Thoracic aorta (tissue), 2 donors: Measurements from ENCODE around the gene KRTAP10-6. TPM values are rescaled to one million over a fixed set of nuclear protein-coding genes. Genes with fewer than 3 reads are reported as not detected.

Experiments used
- ATAC-seq: fragments of 150-250 bp; one replicate; pipeline ENCODE4 v1.8.0; 2017; ENCODE audit warnings: low read depth; ENCODE audit not compliant: insufficient number of reproducible peaks, low FRiP score
- DNase-seq: peaks from one replicate; pipeline ENCODE4 v3.0.0-alpha.2; 2020; ENCODE audit warnings: low spot score
- H3K27ac ChIP-seq, 2 donors: fragments of 200-600 bp; sonication (generic); 1 replicate in 1 of 2; 2 replicates in 1 of 2; pipeline ENCODE4 v1.5.1; 2016; ENCODE audit warnings: mild to moderate bottlenecking in 2 of 2, moderate library complexity in 2 of 2
- H3K27me3 ChIP-seq: fragments of 200-600 bp; sonication (generic); replicated peaks from 2 replicates; pipeline ENCODE4 v1.6.0; 2016; ENCODE audit warnings: mild to moderate bottlenecking; ENCODE audit not compliant: insufficient read depth
- H3K36me3 ChIP-seq: fragments of 200-600 bp; sonication (generic); one replicate; pipeline ENCODE4 v1.5.1; 2016
- H3K4me1 ChIP-seq, 2 donors: fragments of 200-600 bp; sonication (generic); 1 replicate in 1 of 2; 2 replicates in 1 of 2; pipeline versions ENCODE4 v1.5.1 to v1.6.0; 2016; ENCODE audit warnings: low read depth in 2 of 2, mild to moderate bottlenecking in 1 of 2; ENCODE audit not compliant: control insufficient read depth in 1 of 2
- H3K4me3 ChIP-seq: fragments of 200-600 bp; sonication (generic); 2 replicates; pipeline ENCODE4 v1.5.1; 2016; ENCODE audit warnings: mild to moderate bottlenecking
- H3K9me3 ChIP-seq: fragments of 200-600 bp; sonication (generic); 2 replicates; pipeline ENCODE4 v1.5.1; 2016
- total RNA-seq, 2 donors: library from RNA; depleted of rRNA; stranded (reverse); fragments of >200 nt; gene quantifications; one replicate each; pipeline versions ENCODE4 v1.1.0 to v1.2.3, GENCODE V29; 2016
- TF ChIP-seq, protein P1 (sequence below): fragments of 200-600 bp; sonication (generic); IDR thresholded peaks from one replicate; pipeline ENCODE4 v1.5.1; 2019; ENCODE audit warnings: antibody characterized with exemption

KRTAP10-6 gene
- total RNA-seq, 2 donors from 2014 or later = not detected

DNA sequence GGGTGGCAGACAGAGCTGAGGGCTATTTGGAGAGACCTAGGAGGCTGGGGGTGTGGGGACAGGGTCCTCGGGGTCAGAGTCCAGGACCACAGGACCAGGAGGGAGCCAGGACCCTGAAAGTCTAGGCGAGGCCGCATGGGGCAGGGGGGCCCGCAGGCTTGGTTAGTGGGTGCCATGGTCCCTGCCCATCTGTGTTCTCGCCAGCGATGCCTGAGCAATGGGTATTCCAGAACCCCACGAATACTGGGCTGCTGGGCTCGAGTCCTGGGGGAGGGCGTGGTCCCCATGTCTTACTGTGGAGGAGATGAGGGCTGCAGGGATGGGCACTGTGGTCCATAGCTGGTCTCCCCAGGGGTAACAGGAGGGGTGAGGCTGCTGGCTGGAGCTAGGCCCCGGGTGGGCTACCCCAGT, 2.0 kb downstream of the KRTAP10-6 start:
- no peak overlapping the region for H3K27ac ChIP-seq
- no peak for DNase-seq
- no peak overlapping the region for H3K4me3 ChIP-seq
- H3K27me3 ChIP-seq = no peaks in the 10 kb centered on the region
- TF ChIP-seq, protein P1, sequence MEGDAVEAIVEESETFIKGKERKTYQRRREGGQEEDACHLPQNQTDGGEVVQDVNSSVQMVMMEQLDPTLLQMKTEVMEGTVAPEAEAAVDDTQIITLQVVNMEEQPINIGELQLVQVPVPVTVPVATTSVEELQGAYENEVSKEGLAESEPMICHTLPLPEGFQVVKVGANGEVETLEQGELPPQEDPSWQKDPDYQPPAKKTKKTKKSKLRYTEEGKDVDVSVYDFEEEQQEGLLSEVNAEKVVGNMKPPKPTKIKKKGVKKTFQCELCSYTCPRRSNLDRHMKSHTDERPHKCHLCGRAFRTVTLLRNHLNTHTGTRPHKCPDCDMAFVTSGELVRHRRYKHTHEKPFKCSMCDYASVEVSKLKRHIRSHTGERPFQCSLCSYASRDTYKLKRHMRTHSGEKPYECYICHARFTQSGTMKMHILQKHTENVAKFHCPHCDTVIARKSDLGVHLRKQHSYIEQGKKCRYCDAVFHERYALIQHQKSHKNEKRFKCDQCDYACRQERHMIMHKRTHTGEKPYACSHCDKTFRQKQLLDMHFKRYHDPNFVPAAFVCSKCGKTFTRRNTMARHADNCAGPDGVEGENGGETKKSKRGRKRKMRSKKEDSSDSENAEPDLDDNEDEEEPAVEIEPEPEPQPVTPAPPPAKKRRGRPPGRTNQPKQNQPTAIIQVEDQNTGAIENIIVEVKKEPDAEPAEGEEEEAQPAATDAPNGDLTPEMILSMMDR = no peak
- H3K4me1 ChIP-seq = no peaks in the 10 kb centered on the region
- no peak for ATAC-seq
- H3K9me3 ChIP-seq = no peaks in the 10 kb centered on the region
- H3K36me3 ChIP-seq = no peaks in the 10 kb centered on the region

DNA sequence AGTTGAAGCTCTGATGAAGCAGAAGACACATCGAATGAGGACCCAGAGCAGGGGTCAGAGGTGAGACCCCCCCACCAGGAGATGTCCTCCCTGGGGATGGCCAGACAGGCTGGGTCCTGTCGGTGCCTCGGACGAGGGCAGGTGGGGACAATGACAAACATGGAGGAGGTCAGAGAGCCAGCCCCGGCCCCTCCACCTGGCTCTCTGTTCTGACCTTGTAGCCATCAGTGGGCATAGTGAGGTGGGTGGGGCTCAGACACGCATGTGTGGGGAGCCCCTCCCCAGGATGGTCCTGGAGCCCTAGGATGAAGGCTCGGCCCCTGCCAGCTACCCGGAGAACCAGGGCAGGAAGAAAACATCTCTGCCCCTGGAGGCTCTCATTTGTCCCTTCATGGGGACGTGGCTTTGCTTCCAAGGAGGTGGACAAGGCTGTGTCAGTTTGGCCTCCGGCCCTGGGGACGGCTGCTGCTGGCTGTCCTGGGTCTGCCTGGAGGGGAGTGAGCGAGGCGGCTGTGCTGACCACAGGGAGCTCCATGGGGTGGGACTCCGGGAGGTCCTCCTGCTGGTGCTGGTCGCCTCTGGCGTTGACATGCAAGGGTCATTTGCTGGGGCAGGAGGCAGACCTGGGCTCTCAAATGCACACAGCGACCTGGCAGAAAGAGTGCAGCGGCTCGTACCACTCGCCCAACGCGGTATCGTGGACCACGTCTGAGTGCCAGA, 2.6 kb downstream of the KRTAP10-6 start:
- H3K9me3 ChIP-seq = no peaks in the 10 kb centered on the region
- ATAC-seq (no peak), DNase-seq (no peak)
- no peaks in the 10 kb centered on the region for H3K27me3 ChIP-seq
- H3K27ac ChIP-seq = no peak overlapping the region
- no peaks in the 10 kb centered on the region for H3K36me3 ChIP-seq
- H3K4me1 ChIP-seq = no peaks in the 10 kb centered on the region
- TF ChIP-seq, protein P1 = no peak
- H3K4me3 ChIP-seq = no peak overlapping the region

DNA sequence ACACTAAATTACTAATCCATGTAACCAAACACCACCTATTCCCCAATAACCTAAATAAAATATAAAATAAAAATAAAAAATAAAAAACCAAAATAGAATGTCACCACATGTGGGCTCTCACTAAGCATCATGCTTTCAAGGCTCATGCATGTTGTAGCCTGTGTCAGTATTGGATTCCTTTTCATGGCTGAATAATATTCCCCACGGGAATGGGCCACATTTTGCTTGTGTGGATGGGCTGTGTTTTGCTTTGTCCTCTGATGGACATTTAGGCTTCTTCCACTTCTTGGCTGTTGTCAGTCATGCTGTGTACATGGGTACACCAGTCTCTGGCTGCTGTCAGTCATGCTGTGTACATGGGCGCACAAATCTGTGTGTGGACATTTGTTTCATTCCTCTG, 3.2 kb downstream of the KRTAP10-6 start:
- TF ChIP-seq, protein P1 = no peak
- Histone ChIP-seq H3K4me3 (no peak overlapping the region), H3K36me3 (no peaks in the 10 kb centered on the region), H3K27ac (no peak overlapping the region), H3K9me3 (no peaks in the 10 kb centered on the region), H3K4me1 (no peaks in the 10 kb centered on the region), H3K27me3 (no peaks in the 10 kb centered on the region)
- DNase-seq = no peak
- ATAC-seq = no peak

DNA sequence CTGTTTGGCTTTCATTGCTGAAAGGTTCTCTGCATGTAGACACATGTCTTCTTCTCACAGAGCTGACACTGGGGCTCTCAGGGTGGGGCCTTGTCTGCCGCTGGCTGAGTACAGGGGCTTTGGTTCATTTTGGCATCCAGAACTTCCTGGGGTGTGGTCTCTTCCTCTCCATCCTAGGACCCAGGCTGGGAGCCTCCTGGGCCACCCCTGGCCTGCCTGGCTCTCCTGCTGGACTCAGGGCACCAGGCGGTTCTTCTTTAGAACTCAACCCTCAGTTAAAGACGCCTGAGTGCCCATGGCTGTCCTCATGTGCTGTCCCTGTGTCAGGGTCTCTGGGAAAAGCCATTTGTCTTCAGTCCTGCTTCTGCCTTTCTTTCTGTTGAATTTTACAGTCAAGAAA, 6.4 kb downstream of the KRTAP10-6 start:
- Histone ChIP-seq H3K4me3 (no peak overlapping the region), H3K36me3 (no peaks in the 10 kb centered on the region), H3K4me1 (no peaks in the 10 kb centered on the region), H3K27me3 (no peaks in the 10 kb centered on the region), H3K27ac (no peak overlapping the region), H3K9me3 (peaks cover 7% of the 10 kb centered on the region)
- ATAC-seq (no peak), DNase-seq (no peak)
- TF ChIP-seq, protein P1 = no peak

DNA sequence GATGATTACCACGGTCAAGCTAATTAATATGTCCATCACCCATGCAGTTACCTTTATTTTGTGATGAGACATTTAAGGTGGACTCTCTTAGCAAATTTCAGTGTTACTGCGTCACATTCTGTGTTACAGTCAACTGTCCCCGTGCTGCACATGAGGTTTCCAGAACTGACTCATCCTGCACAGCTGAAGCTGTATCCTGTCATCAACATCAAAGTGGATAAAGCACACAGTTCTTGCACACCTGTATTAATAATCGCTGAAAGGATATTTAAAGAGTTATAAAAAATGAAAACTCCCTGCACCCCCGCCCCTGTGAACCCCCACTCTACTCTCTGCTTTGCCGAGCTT, 8.5 kb downstream of the KRTAP10-6 start:
- Histone ChIP-seq H3K36me3 (no peaks in the 10 kb centered on the region), H3K9me3 (peaks cover 7% of the 10 kb centered on the region), H3K27ac (no peak overlapping the region), H3K4me1 (no peaks in the 10 kb centered on the region), H3K27me3 (no peaks in the 10 kb centered on the region), H3K4me3 (no peak overlapping the region)
- TF ChIP-seq, protein P1 = no peak
- ATAC-seq (no peak), DNase-seq (no peak)
